ENCODE results near the gene ZNF592. TPM values are rescaled to one million over a fixed set of nuclear protein-coding genes. Genes with fewer than 3 reads are reported as not detected.

Gene ZNF592
- total and polyA plus RNA-seq, 2 donors (not counting 3 experiments of a cell fraction or from before 2014, with no cell fraction given) = 12.3 to 21.1 TPM

- Histone ChIP-seq H3K27me3 (ENCODE audit: control insufficient read depth in 2 of 2, insufficient read depth in 2 of 2, low read length in 2 of 2) (no peaks in the 10 kb centered on the region), H4K20me1 (replicated peaks; ENCODE audit: control insufficient read depth, extremely low read depth, insufficient read depth, low read length) (no peaks in the 10 kb centered on the region), H3K9me1 (replicated peaks; ENCODE audit: control insufficient read depth, extremely low read depth, insufficient read depth, low read length) (no peaks in the 10 kb centered on the region), H3K27ac (ENCODE audit: insufficient read depth, low read depth, low read length) (no peak overlapping the region), H3K4me2 (ENCODE audit: insufficient read depth, low read length) (no peak overlapping the region), H2AFZ (ENCODE audit: low read depth, low read length) (no peak overlapping the region), H3K79me2 (ENCODE audit: control insufficient read depth, insufficient read depth, low read length) (peaks cover 23% of the 10 kb centered on the region), H3K36me3 (ENCODE audit: control insufficient read depth in 2 of 2, extremely low read depth in 1 of 2, insufficient read depth in 2 of 2, low read length in 2 of 2) (peaks cover 18 to 23% of the 10 kb centered on the region in 2 experiments), H3K4me3 (replicated peaks in 1 of 3; ENCODE audit: insufficient read depth in 1 of 3, low read depth in 1 of 3, low read length in 3 of 3) (no peak overlapping the region), H3K4me1 (ENCODE audit: control insufficient read depth, extremely low read depth, insufficient read depth, low read length) (no peaks in the 10 kb centered on the region), H3K9ac (replicated peaks; ENCODE audit: extremely low read depth, insufficient read depth, low read length) (no peak overlapping the region), H3K9me3 (replicated peaks; ENCODE audit: control insufficient read depth, insufficient read depth, low read length) (no peaks in the 10 kb centered on the region)
- BruUV-seq (replicated peaks) = no TSS peak
- ChIA-PET CTCF (no interaction called here), POLR2A (no interaction called here)
- DNase-seq (ENCODE audit: low read depth, low spot score) (no peak), FAIRE-seq (no peak)
- dilution Hi-C loops (cut with MboI; ENCODE audit: extremely low pct_ligation_motif_present, low sequenced_read_pairs) = no loop called here
- intact Hi-C loops (cut with micrococcal nuclease) = no loop called here
- TF ChIP-seq MAX (IDR thresholded peaks at IDR 0.05; ENCODE audit: insufficient read depth, insufficient read length) = no peak
- TF ChIP-seq EZH2 (IDR thresholded peaks at IDR 0.05; ENCODE audit: borderline replicate concordance, low read depth, low read length, severe bottlenecking) = no peak
Observed at GRCh38 chr15:84780492-84780891, 32.1 kb downstream of the ZNF592 start.

GRCh38 chr15:84781495-84781894 lies 33.1 kb downstream of the ZNF592 start:
- Histone ChIP-seq H3K27ac (ENCODE audit: insufficient read depth, low read depth, low read length) (no peak overlapping the region), H4K20me1 (replicated peaks; ENCODE audit: control insufficient read depth, extremely low read depth, insufficient read depth, low read length) (no peaks in the 10 kb centered on the region), H3K79me2 (ENCODE audit: control insufficient read depth, insufficient read depth, low read length) (peaks cover 23% of the 10 kb centered on the region), H3K9ac (replicated peaks; ENCODE audit: extremely low read depth, insufficient read depth, low read length) (no peak overlapping the region), H3K4me3 (replicated peaks in 1 of 3; ENCODE audit: insufficient read depth in 1 of 3, low read depth in 1 of 3, low read length in 3 of 3) (no peak overlapping the region), H3K36me3 (ENCODE audit: control insufficient read depth in 2 of 2, extremely low read depth in 1 of 2, insufficient read depth in 2 of 2, low read length in 2 of 2) (peaks cover 18 to 26% of the 10 kb centered on the region in 2 experiments), H3K9me3 (replicated peaks; ENCODE audit: control insufficient read depth, insufficient read depth, low read length) (no peaks in the 10 kb centered on the region), H3K4me2 (ENCODE audit: insufficient read depth, low read length) (no peak overlapping the region), H3K4me1 (ENCODE audit: control insufficient read depth, extremely low read depth, insufficient read depth, low read length) (no peaks in the 10 kb centered on the region), H3K27me3 (ENCODE audit: control insufficient read depth in 2 of 2, insufficient read depth in 2 of 2, low read length in 2 of 2) (no peaks in the 10 kb centered on the region), H2AFZ (ENCODE audit: low read depth, low read length) (no peak overlapping the region), H3K9me1 (replicated peaks; ENCODE audit: control insufficient read depth, extremely low read depth, insufficient read depth, low read length) (no peaks in the 10 kb centered on the region)
- ChIA-PET POLR2A (no interaction called here), CTCF (no interaction called here)
- DNase-seq (ENCODE audit: low read depth, low spot score) (no peak), FAIRE-seq (no peak)
- intact Hi-C loops (cut with micrococcal nuclease) (no loop called here), dilution Hi-C loops (cut with MboI; ENCODE audit: extremely low pct_ligation_motif_present, low sequenced_read_pairs) (no loop called here)
- no peak for TF ChIP-seq EZH2 (IDR thresholded peaks at IDR 0.05; ENCODE audit: borderline replicate concordance, low read depth, low read length, severe bottlenecking)
- no peak for TF ChIP-seq CTCF (IDR thresholded peaks at IDR 0.05; ENCODE audit: extremely low read depth in 1 of 2, insufficient read depth in 1 of 2, low read depth in 1 of 2, low read length in 2 of 2)
- TF ChIP-seq JUN (IDR thresholded peaks at IDR 0.05; ENCODE audit: borderline replicate concordance, insufficient read depth, insufficient read length, low read depth) = no peak
- TF ChIP-seq GATA2 (IDR thresholded peaks at IDR 0.05; ENCODE audit: insufficient read depth, insufficient read length, low read depth, low read length) = no peak
- TF ChIP-seq POLR2AphosphoS5 (IDR thresholded peaks at IDR 0.05; ENCODE audit: insufficient read depth, low read depth, low read length) = no peak
- TF ChIP-seq MAX (IDR thresholded peaks at IDR 0.05; ENCODE audit: insufficient read depth, insufficient read length) = no peak
- TF ChIP-seq FOS (IDR thresholded peaks at IDR 0.05; ENCODE audit: borderline replicate concordance, insufficient read depth, low read length) = no peak
- TF ChIP-seq POLR2A (IDR thresholded peaks at IDR 0.05; ENCODE audit: low read depth, low read length) = no peak
- no peak for TF ChIP-seq MYC (IDR thresholded peaks at IDR 0.05; ENCODE audit: low read depth, low read length)
- no TSS peak for BruUV-seq (replicated peaks)
